Stimulated activated CD8-positive, alpha-beta memory T cell treated with anti-CD3 and anti-CD28 coated beads, Interleukin-7, amount 100 ng/mL, for 48 hours (primary cell): ENCODE results near the gene C2CD2.

ENCODE experiments used
- DNase-seq, 2 donors: peaks; one replicate each; pipeline ENCODE4 v3.0.0-alpha.2; 2020; ENCODE audit warnings: low read depth in 1 of 2; ENCODE audit errors: extremely low read depth in 1 of 2

C2CD2 gene

GRCh38 chr21:41975391-41976272 is 21.8 kb upstream of the C2CD2 start:
- no peak for DNase-seq

- no peak for DNase-seq
Observed at GRCh38 chr21:41974752-41975053, 20.9 kb upstream of the C2CD2 start.

- DNase-seq, result no peak
Observed at GRCh38 chr21:41973861-41974751, 20.3 kb upstream of the C2CD2 start.

GRCh38 chr21:41973427-41973831 is 19.6 kb upstream of the C2CD2 start:
- no peak for DNase-seq

- no peak for DNase-seq
Observed at GRCh38 chr21:41972511-41973205, 18.8 kb upstream of the C2CD2 start.

- DNase-seq, result no peak
Observed at GRCh38 chr21:41971891-41972290, 18.1 kb upstream of the C2CD2 start.

- no peak for DNase-seq
Observed at GRCh38 chr21:41970751-41971653, 17.2 kb upstream of the C2CD2 start.

GRCh38 chr21:41970106-41970391 is 16.2 kb upstream of the C2CD2 start:
- DNase-seq, result no peak

- DNase-seq, result no peak
Observed at GRCh38 chr21:41967708-41968107, 13.9 kb upstream of the C2CD2 start.

GRCh38 chr21:41966872-41967621 is 13.2 kb upstream of the C2CD2 start:
- no peak for DNase-seq

GRCh38 chr21:41966041-41966833 is 12.4 kb upstream of the C2CD2 start:
- DNase-seq, result no peak

- DNase-seq, result no peak
Observed at GRCh38 chr21:41965461-41966013, 11.7 kb upstream of the C2CD2 start.

GRCh38 chr21:41965045-41965444 is 11.2 kb upstream of the C2CD2 start:
- no peak for DNase-seq

- DNase-seq, result no peak
Observed at GRCh38 chr21:41964171-41964570, 10.4 kb upstream of the C2CD2 start.

GRCh38 chr21:41962425-41962966 is 8.7 kb upstream of the C2CD2 start:
- no peak for DNase-seq

- DNase-seq, result no peak
Observed at GRCh38 chr21:41961753-41962152, 7.9 kb upstream of the C2CD2 start.

- DNase-seq, result no peak
Observed at GRCh38 chr21:41961282-41961701, 7.5 kb upstream of the C2CD2 start.

- DNase-seq, result no peak
Observed at GRCh38 chr21:41960386-41960785, 6.6 kb upstream of the C2CD2 start.
